Measurements from ENCODE around the gene BUD13.

Gene BUD13

DNA sequence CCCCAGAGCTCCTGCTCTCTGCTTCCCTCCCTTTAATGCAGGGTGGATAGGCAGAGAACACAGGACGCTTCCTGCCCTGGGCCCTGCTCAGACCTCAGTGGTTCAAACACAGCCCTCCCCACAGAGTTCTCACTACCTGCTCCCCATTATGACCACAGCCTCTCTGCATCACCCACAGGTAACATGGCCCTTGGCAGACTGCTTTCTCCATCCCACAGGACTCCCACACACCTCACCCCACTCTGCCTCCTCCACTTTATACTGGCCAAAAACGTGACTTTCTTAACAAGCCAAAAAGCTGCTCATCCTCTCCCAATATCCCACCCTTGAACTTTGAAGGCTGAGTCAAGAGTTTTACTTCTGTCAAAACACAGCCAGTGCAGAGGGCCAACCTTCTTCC, 33.8 kb downstream of the BUD13 start:
- Histone ChIP-seq H3K4me2 (ENCODE audit: low read length) (no peak overlapping the region), H3K9me3 (replicated peaks; ENCODE audit: low read length) (no peaks in the 10 kb centered on the region), H3K4me3 (ENCODE audit: low read length) (no peak overlapping the region), H3K36me3 (ENCODE audit: insufficient read depth, low read length) (no peaks in the 10 kb centered on the region), H3K4me1 (ENCODE audit: control insufficient read depth, insufficient read depth, low read length) (peaks cover 12% of the 10 kb centered on the region), H3K27me3 (ENCODE audit: control insufficient read depth, insufficient read depth, low read length) (no peaks in the 10 kb centered on the region), H3K9ac (ENCODE audit: low read depth, low read length) (no peak overlapping the region)

DNA sequence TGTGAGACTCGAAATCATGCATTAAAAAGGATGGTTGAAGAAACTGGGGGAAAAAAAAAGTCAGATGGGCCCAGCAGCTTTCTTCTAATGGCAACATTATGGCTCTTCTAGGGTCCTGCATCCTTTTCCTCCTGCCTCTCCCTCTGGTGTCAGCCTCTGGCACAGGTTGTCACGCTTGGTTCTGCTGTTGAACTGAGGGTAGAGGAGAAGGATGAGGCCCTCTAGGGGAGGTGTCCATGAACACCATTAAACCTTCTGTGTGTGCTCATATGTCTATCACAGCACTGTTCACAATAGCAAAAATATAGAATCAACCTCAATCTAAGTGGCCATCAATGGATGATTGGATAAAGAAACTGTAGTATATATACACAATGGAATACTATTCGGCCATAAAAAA, 36.0 kb downstream of the BUD13 start:
- Histone ChIP-seq H3K9me3 (replicated peaks; ENCODE audit: low read length) (no peaks in the 10 kb centered on the region), H3K4me3 (ENCODE audit: low read length) (no peak overlapping the region), H3K36me3 (ENCODE audit: insufficient read depth, low read length) (no peaks in the 10 kb centered on the region), H3K9ac (ENCODE audit: low read depth, low read length) (no peak overlapping the region), H3K4me2 (ENCODE audit: low read length) (no peak overlapping the region), H3K4me1 (ENCODE audit: control insufficient read depth, insufficient read depth, low read length) (peaks cover 2% of the 10 kb centered on the region), H3K27me3 (ENCODE audit: control insufficient read depth, insufficient read depth, low read length) (no peaks in the 10 kb centered on the region)

DNA sequence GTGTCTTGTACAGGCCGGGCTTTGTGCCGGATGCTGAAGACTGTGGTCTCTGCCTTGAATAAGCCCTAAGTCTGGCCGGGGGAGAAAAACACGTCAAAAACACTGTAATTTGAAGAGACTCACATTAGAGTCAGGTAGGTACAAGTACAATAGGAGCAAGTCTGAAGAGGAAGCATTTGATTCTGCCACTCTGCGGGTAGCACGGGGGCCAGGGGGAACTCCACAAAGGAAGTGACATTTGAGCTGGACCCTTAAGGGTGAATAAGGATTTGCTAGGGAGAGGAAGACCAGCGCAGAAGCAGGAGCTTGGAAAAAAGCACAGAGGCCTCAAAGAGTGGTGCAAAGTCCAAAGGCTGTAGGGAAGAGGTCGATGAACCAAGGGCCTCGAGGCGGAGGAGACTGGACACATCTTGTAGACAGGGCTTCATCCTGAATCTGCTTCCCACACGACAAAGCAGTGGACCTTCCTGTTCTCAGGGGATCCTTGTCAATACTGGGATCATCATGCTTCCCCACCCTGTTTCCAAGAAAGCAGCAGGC, 38.7 kb downstream of the BUD13 start:
- H3K4me3 ChIP-seq (ENCODE audit: low read length) = no peak overlapping the region
- peaks cover 17% of the 10 kb centered on the region for H3K27me3 ChIP-seq (ENCODE audit: control insufficient read depth, insufficient read depth, low read length)
- no peaks in the 10 kb centered on the region for H3K9me3 ChIP-seq (replicated peaks; ENCODE audit: low read length)
- H3K4me1 ChIP-seq (ENCODE audit: control insufficient read depth, insufficient read depth, low read length) = no peaks in the 10 kb centered on the region
- no peak overlapping the region for H3K4me2 ChIP-seq (ENCODE audit: low read length)
- H3K36me3 ChIP-seq (ENCODE audit: insufficient read depth, low read length) = no peaks in the 10 kb centered on the region
- no peak overlapping the region for H3K9ac ChIP-seq (ENCODE audit: low read depth, low read length)

DNA sequence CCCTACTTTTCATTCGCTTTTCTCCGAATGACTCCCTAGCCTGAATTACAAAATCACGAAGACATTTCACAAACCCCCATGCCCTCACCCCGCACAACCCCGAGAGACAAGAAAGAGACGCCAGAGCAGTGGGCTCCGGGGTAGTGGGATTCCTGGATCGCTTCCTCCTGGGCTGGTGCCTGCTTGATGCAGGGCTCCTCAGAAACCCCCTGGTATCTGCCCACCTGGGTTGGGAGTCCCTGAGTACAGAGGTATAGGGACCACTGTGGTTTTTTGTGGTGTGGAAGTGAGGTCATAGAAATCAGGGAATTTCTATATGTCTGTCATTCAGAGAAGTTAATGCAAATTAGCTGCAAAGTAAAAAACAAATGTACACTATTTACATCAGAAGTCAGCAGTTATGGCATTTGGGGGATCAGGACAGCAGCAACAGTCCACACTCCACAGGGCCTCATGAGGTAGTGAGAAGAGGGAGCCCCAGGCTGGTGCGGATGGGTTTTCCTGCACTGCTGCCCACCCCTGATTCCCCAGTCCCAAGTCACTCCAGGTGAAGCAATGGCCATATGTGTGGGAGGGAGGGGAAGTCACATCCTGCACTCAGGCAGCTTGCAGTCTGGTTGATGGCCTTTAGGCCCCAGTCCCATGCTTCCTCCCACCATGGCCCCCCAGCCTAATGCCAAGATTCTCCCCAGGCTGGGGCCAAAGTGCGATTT, 39.6 kb downstream of the BUD13 start:
- no peaks in the 10 kb centered on the region for H3K4me1 ChIP-seq (ENCODE audit: control insufficient read depth, insufficient read depth, low read length)

DNA sequence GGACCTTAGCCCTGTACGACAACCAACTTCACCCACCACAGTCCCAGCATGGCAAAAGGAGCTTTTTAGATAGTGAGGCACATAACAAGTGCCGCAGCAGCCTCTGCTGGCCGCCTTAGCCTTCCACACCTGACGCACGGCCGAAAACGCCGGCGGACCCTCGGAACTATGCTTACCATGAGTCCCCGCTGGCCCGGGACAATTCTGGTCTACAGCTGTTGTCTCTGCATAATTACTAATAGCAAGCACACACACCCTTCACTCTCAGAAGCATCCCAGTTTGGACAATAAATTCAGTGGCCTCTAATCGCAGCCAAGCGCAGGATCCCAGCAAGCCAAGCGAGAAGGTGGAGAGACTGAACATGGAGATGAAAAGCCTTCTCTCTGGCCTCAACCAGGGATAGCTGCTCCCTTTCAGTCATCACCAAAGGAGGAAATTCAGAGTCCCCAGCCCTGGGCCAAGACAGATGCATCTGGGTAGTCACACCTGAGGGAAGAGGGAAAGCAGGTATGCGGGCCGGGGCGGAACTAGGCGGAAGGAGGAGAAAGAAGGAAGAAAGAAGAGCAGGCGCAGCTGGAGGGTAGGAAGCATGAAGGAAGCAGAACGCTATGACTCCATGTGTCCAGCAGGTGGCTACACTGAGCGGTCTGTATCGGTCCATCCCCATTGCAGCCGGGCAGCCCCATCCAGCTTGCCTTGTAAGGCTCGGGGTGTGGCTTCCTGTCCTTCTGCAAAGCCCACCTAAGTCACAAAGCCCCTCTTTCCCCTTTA, 40.3 kb downstream of the BUD13 start:
- no peaks in the 10 kb centered on the region for H3K4me1 ChIP-seq (ENCODE audit: control insufficient read depth, insufficient read depth, low read length)
- H3K36me3 ChIP-seq (ENCODE audit: insufficient read depth, low read length) = no peaks in the 10 kb centered on the region
- no peaks in the 10 kb centered on the region for H3K9me3 ChIP-seq (replicated peaks; ENCODE audit: low read length)
- no peak overlapping the region for H3K9ac ChIP-seq (ENCODE audit: low read depth, low read length)
- H3K4me2 ChIP-seq (ENCODE audit: low read length) = no peak overlapping the region
- no peak overlapping the region for H3K4me3 ChIP-seq (ENCODE audit: low read length)
- peaks cover 31% of the 10 kb centered on the region for H3K27me3 ChIP-seq (ENCODE audit: control insufficient read depth, insufficient read depth, low read length)

More for the DNA sequence above, 39.6 kb downstream of the BUD13 start:
- Histone ChIP-seq H3K9me3 (replicated peaks; ENCODE audit: low read length) (no peaks in the 10 kb centered on the region), H3K27me3 (ENCODE audit: control insufficient read depth, insufficient read depth, low read length) (peaks cover 25% of the 10 kb centered on the region), H3K4me3 (ENCODE audit: low read length) (no peak overlapping the region), H3K4me2 (ENCODE audit: low read length) (no peak overlapping the region), H3K36me3 (ENCODE audit: insufficient read depth, low read length) (no peaks in the 10 kb centered on the region), H3K9ac (ENCODE audit: low read depth, low read length) (no peak overlapping the region)

DNA sequence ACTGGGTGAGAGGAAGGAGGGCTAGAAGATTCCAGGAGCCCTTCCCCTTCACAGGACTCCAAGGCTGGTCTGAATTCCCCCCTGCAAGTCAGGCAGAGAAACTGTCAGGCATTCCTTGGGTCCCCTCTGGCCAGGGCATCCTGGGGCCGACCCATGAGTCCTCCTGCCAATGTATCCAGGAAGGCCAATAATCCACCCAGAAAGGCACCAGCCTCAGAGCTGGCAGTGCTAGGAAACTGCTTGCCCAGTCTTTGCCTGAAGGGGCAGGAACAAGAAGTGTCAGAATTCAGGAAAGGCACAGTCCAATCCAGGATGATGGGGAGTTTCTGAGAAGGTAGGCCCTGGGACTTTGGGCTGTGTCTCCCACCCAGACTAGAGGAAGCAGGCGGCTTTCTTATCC, 41.0 kb downstream of the BUD13 start:
- no peaks in the 10 kb centered on the region for H3K9me3 ChIP-seq (replicated peaks; ENCODE audit: low read length)
- no peak overlapping the region for H3K4me3 ChIP-seq (ENCODE audit: low read length)
- no peaks in the 10 kb centered on the region for H3K36me3 ChIP-seq (ENCODE audit: insufficient read depth, low read length)
- H3K4me2 ChIP-seq (ENCODE audit: low read length) = no peak overlapping the region
- H3K27me3 ChIP-seq (ENCODE audit: control insufficient read depth, insufficient read depth, low read length) = peaks cover 31% of the 10 kb centered on the region
- H3K9ac ChIP-seq (ENCODE audit: low read depth, low read length) = no peak overlapping the region
- H3K4me1 ChIP-seq (ENCODE audit: control insufficient read depth, insufficient read depth, low read length) = no peaks in the 10 kb centered on the region

DNA sequence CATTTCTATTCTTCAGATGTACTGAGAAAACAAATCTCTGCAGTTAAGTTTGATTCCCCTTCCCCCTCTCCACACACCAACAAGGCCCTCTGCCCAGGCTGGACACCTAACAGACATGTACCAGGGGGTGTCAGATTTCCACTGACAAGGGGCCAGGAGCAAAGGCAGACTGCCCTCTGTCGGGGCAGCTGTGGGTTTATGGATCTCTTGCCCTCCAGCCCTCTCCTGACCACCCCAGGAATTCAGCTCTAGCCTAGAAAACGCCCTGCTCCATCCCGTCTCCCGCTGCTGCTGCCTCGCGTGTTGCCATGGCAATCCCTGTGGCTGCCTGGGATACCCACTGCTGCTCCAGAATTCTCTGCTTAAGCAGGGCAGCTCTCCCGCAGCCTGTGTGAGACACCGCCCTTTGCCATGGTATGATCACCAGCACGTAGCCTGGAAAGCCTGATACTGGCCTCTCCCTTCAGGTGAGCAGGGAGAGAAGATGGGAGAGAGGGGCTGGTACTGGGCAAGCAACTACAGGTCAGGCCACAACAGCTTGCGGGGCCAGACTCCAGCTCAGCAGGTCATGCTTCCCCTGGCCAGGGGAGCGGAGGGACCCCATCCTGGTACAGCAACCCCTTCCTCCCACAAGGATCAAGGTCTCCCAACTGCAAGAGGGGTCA, 41.6 kb downstream of the BUD13 start:
- Histone ChIP-seq H3K4me3 (ENCODE audit: low read length) (no peak overlapping the region), H3K27me3 (ENCODE audit: control insufficient read depth, insufficient read depth, low read length) (peaks cover 31% of the 10 kb centered on the region), H3K4me1 (ENCODE audit: control insufficient read depth, insufficient read depth, low read length) (peaks cover 5% of the 10 kb centered on the region), H3K9me3 (replicated peaks; ENCODE audit: low read length) (no peaks in the 10 kb centered on the region), H3K4me2 (ENCODE audit: low read length) (no peak overlapping the region), H3K36me3 (ENCODE audit: insufficient read depth, low read length) (no peaks in the 10 kb centered on the region), H3K9ac (ENCODE audit: low read depth, low read length) (no peak overlapping the region)

DNA sequence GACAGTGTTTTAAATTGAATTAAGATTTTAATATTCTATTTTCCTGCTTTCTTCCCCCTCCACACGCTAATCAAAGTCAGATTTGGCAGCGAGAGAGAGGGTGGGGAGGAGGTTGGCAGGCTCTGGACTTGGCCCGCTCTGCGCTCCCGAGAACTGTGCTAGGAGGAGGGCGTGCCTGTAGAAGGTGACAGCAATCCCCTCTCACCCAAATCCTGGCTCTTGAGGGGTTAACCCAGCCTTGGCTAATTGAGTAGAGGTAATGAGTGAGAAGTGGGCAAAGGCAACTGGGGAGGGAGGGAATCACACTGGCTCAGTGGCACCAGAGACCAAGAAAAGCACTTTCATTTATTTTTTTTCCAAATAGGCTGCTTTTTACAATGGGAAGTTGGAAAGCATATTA, 42.2 kb downstream of the BUD13 start:
- Histone ChIP-seq H3K9me3 (replicated peaks; ENCODE audit: low read length) (no peaks in the 10 kb centered on the region), H3K36me3 (ENCODE audit: insufficient read depth, low read length) (no peaks in the 10 kb centered on the region), H3K9ac (ENCODE audit: low read depth, low read length) (no peak overlapping the region), H3K4me1 (ENCODE audit: control insufficient read depth, insufficient read depth, low read length) (peaks cover 11% of the 10 kb centered on the region), H3K4me2 (ENCODE audit: low read length) (no peak overlapping the region), H3K4me3 (ENCODE audit: low read length) (no peak overlapping the region), H3K27me3 (ENCODE audit: control insufficient read depth, insufficient read depth, low read length) (peaks cover 31% of the 10 kb centered on the region)

DNA sequence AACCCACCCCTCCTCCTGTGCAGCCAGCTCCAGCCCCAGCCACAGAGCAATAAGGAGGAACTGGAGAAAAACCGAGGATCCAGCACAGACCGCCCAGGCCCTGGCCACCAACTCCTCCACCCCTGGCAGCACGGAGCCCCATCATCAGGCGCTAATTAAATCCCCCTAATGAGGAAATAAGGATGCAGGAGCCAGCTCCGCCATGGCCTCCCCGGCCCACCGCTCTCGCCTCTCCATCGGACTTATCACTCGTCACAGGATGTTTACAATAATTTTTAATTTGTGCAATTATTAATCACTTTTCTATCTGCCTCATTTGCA, 42.6 kb downstream of the BUD13 start:
- Histone ChIP-seq H3K4me3 (ENCODE audit: low read length) (no peak overlapping the region), H3K4me1 (ENCODE audit: control insufficient read depth, insufficient read depth, low read length) (peaks cover 13% of the 10 kb centered on the region), H3K9me3 (replicated peaks; ENCODE audit: low read length) (no peaks in the 10 kb centered on the region), H3K4me2 (ENCODE audit: low read length) (no peak overlapping the region), H3K9ac (ENCODE audit: low read depth, low read length) (no peak overlapping the region), H3K36me3 (ENCODE audit: insufficient read depth, low read length) (no peaks in the 10 kb centered on the region), H3K27me3 (ENCODE audit: control insufficient read depth, insufficient read depth, low read length) (peaks cover 31% of the 10 kb centered on the region)

DNA sequence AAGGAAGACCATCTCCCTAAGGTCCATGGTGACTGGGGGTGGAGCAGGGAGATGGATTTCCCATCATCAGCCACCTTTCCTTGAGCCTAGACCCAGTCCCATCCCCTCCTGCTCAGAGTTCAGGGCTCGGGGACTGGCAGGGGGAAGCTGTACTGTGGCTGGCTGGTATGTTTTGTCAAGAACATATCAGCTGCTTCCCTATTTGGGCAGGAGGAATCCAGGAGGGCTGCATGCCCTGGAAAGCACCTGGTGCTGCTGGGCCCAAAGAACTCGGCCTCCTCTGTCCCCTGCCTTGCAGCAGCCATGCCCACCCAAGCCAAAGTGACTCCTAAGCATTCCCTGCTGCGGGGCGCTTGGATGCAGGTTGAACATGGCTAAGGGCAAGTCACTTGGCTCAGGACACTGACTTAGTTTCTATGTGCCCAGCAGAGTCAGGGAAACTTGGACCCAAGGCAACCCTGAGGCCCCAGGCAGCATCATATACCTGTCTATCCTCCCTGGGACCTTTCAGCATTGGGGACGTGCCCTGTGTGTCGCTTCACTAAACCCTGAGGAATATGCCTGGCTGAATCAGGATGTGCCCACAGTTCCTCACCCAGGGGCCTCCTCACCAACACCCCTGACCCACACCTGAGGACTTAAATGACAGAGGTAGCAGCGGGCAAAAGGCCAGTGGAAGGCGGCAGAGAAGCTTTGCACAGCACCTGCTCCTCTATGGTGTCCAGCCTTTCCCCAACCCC, 43.1 kb downstream of the BUD13 start:
- Histone ChIP-seq H3K36me3 (ENCODE audit: insufficient read depth, low read length) (no peaks in the 10 kb centered on the region), H3K9ac (ENCODE audit: low read depth, low read length) (no peak overlapping the region), H3K9me3 (replicated peaks; ENCODE audit: low read length) (no peaks in the 10 kb centered on the region), H3K4me2 (ENCODE audit: low read length) (no peak overlapping the region), H3K4me3 (ENCODE audit: low read length) (no peak overlapping the region), H3K4me1 (ENCODE audit: control insufficient read depth, insufficient read depth, low read length) (peaks cover 13% of the 10 kb centered on the region), H3K27me3 (ENCODE audit: control insufficient read depth, insufficient read depth, low read length) (peaks cover 31% of the 10 kb centered on the region)

DNA sequence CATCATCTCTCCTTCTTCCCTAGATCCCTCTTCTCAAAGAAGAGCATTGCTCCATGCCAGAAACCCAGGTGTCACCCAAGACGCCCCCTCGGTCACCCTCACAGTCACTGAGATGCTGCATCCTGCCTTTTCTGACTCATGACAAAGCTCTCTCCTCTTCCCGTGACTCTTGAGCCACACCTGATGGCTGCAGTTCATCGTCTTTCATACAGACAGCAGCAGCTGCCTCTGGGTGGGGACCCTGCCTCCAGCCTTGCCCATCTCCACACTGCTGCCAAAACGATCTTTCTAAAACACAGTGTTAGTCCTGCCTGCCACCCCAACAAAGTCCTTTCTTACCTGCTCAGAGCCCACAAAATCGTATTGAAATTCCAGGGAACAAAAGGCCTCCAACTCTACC, 44.8 kb downstream of the BUD13 start:
- Histone ChIP-seq H3K9ac (ENCODE audit: low read depth, low read length) (no peak overlapping the region), H3K36me3 (ENCODE audit: insufficient read depth, low read length) (no peaks in the 10 kb centered on the region), H3K27me3 (ENCODE audit: control insufficient read depth, insufficient read depth, low read length) (peaks cover 31% of the 10 kb centered on the region), H3K9me3 (replicated peaks; ENCODE audit: low read length) (no peaks in the 10 kb centered on the region), H3K4me3 (ENCODE audit: low read length) (no peak overlapping the region), H3K4me1 (ENCODE audit: control insufficient read depth, insufficient read depth, low read length) (peaks cover 13% of the 10 kb centered on the region), H3K4me2 (ENCODE audit: low read length) (no peak overlapping the region)
